ENCODE measurements around the gene SETD4. TPM values are rescaled to one million over a fixed set of nuclear protein-coding genes. Genes with fewer than 3 reads are reported as not detected.

The SETD4 gene
- total and polyA plus RNA-seq, 4 donors: 2.9 to 12.0 (median 6.8) TPM

DNA sequence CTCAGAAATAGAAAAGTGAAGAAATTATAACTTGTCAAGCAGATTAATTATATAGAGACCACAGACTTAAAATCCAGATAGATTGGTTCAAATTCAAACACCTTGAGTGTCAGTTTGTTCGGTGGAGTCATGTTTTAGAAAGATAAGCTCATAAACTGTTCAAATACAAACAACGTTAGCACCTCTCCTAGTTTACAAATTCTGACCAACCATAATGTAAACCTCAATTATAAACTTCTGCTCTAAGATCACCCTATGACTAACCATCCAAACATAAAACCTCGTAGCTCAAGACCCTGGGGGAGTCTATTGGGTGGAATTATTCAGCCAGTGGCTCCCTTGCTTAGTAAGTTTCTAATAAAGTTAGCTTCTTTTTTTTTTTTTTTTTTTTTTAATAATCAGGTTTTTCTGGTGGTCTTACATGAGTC is 21.9 kb upstream of the SETD4 start:
- no peaks in the 10 kb centered on the region for H3K27me3 ChIP-seq (ENCODE audit: control insufficient read depth in 4 of 4, insufficient read depth in 4 of 4, low read length in 3 of 4)
- H3K9me3 ChIP-seq (ENCODE audit: control insufficient read depth in 4 of 4, low read length in 3 of 4): no peaks in the 10 kb centered on the region
- TF ChIP-seq FOXA2 (IDR thresholded peaks at IDR 0.05) (no peak), YY1 (IDR thresholded peaks at IDR 0.05) (no peak), RXRA (IDR thresholded peaks at IDR 0.05) (no peak), EGR1 (IDR thresholded peaks at IDR 0.05; ENCODE audit: low read depth in 2 of 2) (no peak), FOXA1 (IDR thresholded peaks at IDR 0.05) (no peak), SP1 (IDR thresholded peaks at IDR 0.05) (no peak), HNF4G (IDR thresholded peaks at IDR 0.05) (no peak), JUND (IDR thresholded peaks at IDR 0.05) (no peak), GABPA (IDR thresholded peaks at IDR 0.05 in 1 of 2, conservative IDR thresholded peaks at IDR 0.05 in 1 of 2) (no peak), NR2F2 (IDR thresholded peaks at IDR 0.05) (no peak), TAF1 (conservative IDR thresholded peaks at IDR 0.05) (no peak), HNF4A (conservative IDR thresholded peaks at IDR 0.05) (no peak), RAD21 (IDR thresholded peaks at IDR 0.05) (no peak)
- TF ChIP-seq, protein P1, sequence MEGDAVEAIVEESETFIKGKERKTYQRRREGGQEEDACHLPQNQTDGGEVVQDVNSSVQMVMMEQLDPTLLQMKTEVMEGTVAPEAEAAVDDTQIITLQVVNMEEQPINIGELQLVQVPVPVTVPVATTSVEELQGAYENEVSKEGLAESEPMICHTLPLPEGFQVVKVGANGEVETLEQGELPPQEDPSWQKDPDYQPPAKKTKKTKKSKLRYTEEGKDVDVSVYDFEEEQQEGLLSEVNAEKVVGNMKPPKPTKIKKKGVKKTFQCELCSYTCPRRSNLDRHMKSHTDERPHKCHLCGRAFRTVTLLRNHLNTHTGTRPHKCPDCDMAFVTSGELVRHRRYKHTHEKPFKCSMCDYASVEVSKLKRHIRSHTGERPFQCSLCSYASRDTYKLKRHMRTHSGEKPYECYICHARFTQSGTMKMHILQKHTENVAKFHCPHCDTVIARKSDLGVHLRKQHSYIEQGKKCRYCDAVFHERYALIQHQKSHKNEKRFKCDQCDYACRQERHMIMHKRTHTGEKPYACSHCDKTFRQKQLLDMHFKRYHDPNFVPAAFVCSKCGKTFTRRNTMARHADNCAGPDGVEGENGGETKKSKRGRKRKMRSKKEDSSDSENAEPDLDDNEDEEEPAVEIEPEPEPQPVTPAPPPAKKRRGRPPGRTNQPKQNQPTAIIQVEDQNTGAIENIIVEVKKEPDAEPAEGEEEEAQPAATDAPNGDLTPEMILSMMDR (IDR thresholded peaks at IDR 0.05; ENCODE audit: low read depth, low read length, missing input control): no peak
- TF ChIP-seq, protein P2, sequence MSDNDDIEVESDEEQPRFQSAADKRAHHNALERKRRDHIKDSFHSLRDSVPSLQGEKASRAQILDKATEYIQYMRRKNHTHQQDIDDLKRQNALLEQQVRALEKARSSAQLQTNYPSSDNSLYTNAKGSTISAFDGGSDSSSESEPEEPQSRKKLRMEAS (IDR thresholded peaks at IDR 0.05): no peak
- TF ChIP-seq, protein P3, sequence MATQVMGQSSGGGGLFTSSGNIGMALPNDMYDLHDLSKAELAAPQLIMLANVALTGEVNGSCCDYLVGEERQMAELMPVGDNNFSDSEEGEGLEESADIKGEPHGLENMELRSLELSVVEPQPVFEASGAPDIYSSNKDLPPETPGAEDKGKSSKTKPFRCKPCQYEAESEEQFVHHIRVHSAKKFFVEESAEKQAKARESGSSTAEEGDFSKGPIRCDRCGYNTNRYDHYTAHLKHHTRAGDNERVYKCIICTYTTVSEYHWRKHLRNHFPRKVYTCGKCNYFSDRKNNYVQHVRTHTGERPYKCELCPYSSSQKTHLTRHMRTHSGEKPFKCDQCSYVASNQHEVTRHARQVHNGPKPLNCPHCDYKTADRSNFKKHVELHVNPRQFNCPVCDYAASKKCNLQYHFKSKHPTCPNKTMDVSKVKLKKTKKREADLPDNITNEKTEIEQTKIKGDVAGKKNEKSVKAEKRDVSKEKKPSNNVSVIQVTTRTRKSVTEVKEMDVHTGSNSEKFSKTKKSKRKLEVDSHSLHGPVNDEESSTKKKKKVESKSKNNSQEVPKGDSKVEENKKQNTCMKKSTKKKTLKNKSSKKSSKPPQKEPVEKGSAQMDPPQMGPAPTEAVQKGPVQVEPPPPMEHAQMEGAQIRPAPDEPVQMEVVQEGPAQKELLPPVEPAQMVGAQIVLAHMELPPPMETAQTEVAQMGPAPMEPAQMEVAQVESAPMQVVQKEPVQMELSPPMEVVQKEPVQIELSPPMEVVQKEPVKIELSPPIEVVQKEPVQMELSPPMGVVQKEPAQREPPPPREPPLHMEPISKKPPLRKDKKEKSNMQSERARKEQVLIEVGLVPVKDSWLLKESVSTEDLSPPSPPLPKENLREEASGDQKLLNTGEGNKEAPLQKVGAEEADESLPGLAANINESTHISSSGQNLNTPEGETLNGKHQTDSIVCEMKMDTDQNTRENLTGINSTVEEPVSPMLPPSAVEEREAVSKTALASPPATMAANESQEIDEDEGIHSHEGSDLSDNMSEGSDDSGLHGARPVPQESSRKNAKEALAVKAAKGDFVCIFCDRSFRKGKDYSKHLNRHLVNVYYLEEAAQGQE (IDR thresholded peaks at IDR 0.05): no peak
- TF ChIP-seq, protein P4, sequence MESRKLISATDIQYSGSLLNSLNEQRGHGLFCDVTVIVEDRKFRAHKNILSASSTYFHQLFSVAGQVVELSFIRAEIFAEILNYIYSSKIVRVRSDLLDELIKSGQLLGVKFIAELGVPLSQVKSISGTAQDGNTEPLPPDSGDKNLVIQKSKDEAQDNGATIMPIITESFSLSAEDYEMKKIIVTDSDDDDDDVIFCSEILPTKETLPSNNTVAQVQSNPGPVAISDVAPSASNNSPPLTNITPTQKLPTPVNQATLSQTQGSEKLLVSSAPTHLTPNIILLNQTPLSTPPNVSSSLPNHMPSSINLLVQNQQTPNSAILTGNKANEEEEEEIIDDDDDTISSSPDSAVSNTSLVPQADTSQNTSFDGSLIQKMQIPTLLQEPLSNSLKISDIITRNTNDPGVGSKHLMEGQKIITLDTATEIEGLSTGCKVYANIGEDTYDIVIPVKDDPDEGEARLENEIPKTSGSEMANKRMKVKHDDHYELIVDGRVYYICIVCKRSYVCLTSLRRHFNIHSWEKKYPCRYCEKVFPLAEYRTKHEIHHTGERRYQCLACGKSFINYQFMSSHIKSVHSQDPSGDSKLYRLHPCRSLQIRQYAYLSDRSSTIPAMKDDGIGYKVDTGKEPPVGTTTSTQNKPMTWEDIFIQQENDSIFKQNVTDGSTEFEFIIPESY (IDR thresholded peaks at IDR 0.05): no peak
- TF ChIP-seq, protein P5, sequence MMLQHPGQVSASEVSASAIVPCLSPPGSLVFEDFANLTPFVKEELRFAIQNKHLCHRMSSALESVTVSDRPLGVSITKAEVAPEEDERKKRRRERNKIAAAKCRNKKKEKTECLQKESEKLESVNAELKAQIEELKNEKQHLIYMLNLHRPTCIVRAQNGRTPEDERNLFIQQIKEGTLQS (IDR thresholded peaks at IDR 0.05): no peak
- H3K9ac ChIP-seq (ENCODE audit: low read depth in 1 of 2, low read length in 2 of 2): no peak overlapping the region
- WGBS: 63% methylated on average over 3 of the region's 3 CpGs
- H3K4me3 ChIP-seq (ENCODE audit: low read depth in 1 of 3, low read length in 3 of 3): no peak overlapping the region
- H3K27ac ChIP-seq (ENCODE audit: low read depth in 1 of 2, low read length in 2 of 2): no peak overlapping the region
- peaks cover 2 to 26% (median 14%) of the 10 kb centered on the region in 4 donors for H3K4me1 ChIP-seq (ENCODE audit: control insufficient read depth in 4 of 4, insufficient read depth in 4 of 4, low read length in 3 of 4)
- DNase-seq (ENCODE audit: low spot score): no peak
- no peaks in the 10 kb centered on the region for H3K36me3 ChIP-seq (ENCODE audit: control insufficient read depth in 4 of 4, insufficient read depth in 3 of 4, low read depth in 1 of 4, low read length in 3 of 4)

Data from liver (tissue), 9 donors.